Measurements from ENCODE around the gene CLIC4. TPM values are rescaled to one million over a fixed set of nuclear protein-coding genes. Genes with fewer than 3 reads are reported as not detected.
A peak's percentile ranks its signal among the peaks of the same experiment; 100 is the strongest.

The CLIC4 gene
- polyA plus RNA-seq, 1 experiment = 561 TPM

DNA sequence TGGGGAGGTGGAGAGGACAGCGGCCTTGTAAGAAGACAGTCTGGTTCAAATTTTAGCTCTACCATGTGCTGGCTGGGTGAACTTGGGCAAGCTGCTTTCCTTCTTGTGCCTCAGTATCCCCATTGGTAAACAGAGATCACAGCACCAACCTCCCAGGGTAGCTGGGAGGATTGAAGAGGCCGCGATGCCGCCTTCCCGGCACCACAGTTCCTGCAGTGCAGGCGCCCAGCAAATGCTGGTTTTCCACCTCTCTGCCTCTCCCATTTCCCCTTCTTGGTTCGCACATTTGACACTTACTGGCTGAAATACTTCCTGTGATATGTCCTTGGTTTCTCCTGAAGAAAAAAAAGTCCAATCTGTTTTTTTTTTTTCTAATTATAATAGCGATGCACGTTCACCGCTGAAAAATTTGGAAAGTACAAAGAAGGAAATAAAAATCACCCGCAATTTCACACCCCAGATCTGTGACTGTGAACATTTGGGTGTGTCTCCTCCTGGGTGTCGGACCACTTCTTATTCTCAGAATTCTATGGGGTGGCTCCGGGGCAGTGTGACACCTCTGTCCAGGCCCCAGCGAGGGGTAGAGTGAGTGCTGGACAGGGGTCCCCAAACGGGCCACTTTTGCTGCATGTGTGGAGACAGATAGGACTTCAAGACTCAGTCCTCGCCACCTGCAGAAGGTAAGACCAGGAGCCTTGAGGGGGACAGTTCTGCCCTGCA, 111.7 kb downstream of the CLIC4 start:
- Histone ChIP-seq H3K27ac (ENCODE audit: low read depth, low read length) (no peak overlapping the region), H3K27me3 (ENCODE audit: control insufficient read depth, insufficient read depth, low read length) (peaks cover 21% of the 10 kb centered on the region), H3K9me3 (ENCODE audit: control insufficient read depth, insufficient read depth, low read length) (no peaks in the 10 kb centered on the region), H3K4me3 (ENCODE audit: low read depth, low read length) (no peak overlapping the region)
- DNase-seq (ENCODE audit: low read depth, low spot score) = no peak
- TF ChIP-seq, protein P1, sequence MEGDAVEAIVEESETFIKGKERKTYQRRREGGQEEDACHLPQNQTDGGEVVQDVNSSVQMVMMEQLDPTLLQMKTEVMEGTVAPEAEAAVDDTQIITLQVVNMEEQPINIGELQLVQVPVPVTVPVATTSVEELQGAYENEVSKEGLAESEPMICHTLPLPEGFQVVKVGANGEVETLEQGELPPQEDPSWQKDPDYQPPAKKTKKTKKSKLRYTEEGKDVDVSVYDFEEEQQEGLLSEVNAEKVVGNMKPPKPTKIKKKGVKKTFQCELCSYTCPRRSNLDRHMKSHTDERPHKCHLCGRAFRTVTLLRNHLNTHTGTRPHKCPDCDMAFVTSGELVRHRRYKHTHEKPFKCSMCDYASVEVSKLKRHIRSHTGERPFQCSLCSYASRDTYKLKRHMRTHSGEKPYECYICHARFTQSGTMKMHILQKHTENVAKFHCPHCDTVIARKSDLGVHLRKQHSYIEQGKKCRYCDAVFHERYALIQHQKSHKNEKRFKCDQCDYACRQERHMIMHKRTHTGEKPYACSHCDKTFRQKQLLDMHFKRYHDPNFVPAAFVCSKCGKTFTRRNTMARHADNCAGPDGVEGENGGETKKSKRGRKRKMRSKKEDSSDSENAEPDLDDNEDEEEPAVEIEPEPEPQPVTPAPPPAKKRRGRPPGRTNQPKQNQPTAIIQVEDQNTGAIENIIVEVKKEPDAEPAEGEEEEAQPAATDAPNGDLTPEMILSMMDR (IDR thresholded peaks at IDR 0.05; ENCODE audit: low read depth, low read length) = no peak
- ChIA-PET POLR2A (no interaction called here), CTCF (no interaction called here)

DNA sequence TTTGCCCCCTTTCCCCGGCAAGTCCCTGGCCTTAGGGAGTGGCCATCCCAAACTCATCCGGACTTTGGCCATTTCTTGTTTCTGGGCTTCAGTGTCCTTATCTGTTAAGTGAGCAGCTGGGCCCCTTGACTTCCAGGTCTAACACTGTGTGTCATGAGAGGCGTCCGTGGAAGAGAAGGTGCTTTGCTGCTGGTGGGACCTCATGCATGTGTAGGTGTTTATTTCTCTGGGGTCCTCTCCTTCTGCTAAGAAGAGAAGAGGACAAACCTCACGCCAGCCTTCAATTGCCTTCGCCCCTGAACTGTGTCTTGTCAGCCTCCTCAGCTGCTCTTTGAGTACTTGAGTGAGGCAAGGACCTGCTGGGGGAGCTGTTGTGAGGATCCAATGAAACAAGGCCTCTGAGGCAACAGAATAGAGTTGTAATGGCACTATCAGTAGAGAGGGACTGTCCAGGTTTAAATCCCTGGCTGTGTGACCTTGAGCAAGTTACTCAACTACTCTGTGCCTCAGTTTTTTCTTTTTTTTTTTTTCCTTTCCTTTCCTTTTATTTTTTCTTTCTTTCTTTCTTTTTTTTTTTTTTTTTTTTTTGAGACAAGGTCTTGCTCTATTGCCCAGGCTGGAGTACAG, 112.4 kb downstream of the CLIC4 start:
- Histone ChIP-seq H3K27me3 (ENCODE audit: control insufficient read depth, insufficient read depth, low read length) (peaks cover 21% of the 10 kb centered on the region), H3K27ac (ENCODE audit: low read depth, low read length) (no peak overlapping the region), H3K9me3 (ENCODE audit: control insufficient read depth, insufficient read depth, low read length) (no peaks in the 10 kb centered on the region), H3K4me3 (ENCODE audit: low read depth, low read length) (no peak overlapping the region)
- CTCF ChIA-PET = no interaction called here
- DNase-seq (ENCODE audit: low read depth, low spot score) = no peak
- TF ChIP-seq, protein P1 (IDR thresholded peaks at IDR 0.05; ENCODE audit: low read depth, low read length) = 0 out of 2 replicates have a peak, but pooled peaks have one; percentile 5
- POLR2A ChIA-PET = no interaction called here

DNA sequence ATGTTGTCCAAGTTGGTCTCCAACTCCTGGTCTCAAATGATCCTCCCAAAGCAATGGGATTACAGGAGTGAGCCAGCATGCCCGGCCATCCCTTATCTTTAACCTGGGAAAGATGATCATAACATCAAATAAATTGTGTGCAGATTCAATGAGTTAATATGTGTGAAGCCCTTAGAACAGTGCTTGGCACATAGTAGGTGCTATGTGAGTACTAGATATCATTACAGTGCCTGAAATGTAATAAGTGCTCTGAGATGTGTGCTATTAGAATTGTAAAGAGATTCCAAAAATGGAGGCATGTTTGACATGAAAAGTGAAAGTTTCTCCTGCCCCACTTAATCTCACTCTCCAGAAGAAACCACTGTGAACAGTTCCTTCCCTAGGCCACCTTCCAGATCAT, 113.0 kb downstream of the CLIC4 start:
- no peak for DNase-seq (ENCODE audit: low read depth, low spot score)
- Histone ChIP-seq H3K27ac (ENCODE audit: low read depth, low read length) (no peak overlapping the region), H3K9me3 (ENCODE audit: control insufficient read depth, insufficient read depth, low read length) (no peaks in the 10 kb centered on the region), H3K27me3 (ENCODE audit: control insufficient read depth, insufficient read depth, low read length) (peaks cover 21% of the 10 kb centered on the region), H3K4me3 (ENCODE audit: low read depth, low read length) (no peak overlapping the region)
- TF ChIP-seq, protein P1 (IDR thresholded peaks at IDR 0.05; ENCODE audit: low read depth, low read length) = no peak
- ChIA-PET POLR2A (no interaction called here), CTCF (no interaction called here)

DNA sequence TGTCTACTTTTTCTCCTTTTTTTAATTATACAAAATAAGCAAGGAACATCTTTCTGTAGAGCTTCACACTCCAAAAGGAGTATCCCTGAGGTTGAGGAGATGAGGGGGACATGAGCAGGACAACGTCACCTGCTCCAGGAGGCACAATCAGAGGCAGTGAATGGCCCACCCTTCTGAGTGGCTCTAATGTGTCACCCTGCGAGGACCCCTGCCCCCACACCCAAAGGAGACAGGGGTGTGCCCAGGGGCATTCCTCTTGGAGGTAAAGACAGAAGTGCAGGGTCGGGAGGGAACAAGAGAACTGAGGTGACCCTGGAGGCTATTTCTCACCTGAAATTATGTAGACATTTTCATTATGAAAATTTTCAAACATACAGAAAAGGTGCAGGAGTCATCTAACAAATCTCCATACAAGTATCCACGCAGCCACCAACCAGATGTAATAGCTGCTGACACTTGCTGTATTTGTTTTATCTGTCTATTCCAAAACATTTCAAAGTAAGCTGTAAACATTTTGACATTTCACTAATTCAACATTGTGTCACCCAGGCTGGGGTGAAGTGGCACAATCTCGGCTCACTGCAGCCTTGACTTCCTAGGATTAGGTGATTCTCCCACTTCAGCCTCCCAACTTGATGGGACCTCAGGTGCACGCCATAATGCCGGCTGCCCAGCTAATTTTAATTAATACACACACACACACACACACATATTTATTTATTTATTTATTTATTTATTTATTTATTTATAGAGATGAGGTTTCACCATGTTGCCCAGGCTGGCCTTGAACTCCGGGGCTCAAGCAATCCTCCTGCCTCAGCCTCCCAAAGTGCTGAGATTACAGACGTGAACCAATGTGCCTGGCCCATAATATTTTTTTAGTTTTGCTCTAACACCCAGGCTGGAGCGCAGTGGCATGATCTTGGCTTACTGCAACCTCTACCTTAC, 114.1 kb downstream of the CLIC4 start:
- Histone ChIP-seq H3K27me3 (ENCODE audit: control insufficient read depth, insufficient read depth, low read length) (peaks cover 21% of the 10 kb centered on the region), H3K9me3 (ENCODE audit: control insufficient read depth, insufficient read depth, low read length) (no peaks in the 10 kb centered on the region), H3K4me3 (ENCODE audit: low read depth, low read length) (no peak overlapping the region), H3K27ac (ENCODE audit: low read depth, low read length) (no peak overlapping the region)
- POLR2A ChIA-PET = no interaction called here
- CTCF ChIA-PET = interaction anchor here (0.6 kb wide), 1 partner anchor 39 kb away, joined by 4 read pairs; no protein-coding TSS in a partner anchor
- TF ChIP-seq, protein P1 (IDR thresholded peaks at IDR 0.05; ENCODE audit: low read depth, low read length) = no peak
- DNase-seq (ENCODE audit: low read depth, low spot score) = no peak

Measured in AG04450 (cell line).